GM15510 (cell line): ENCODE data around the gene PICALM.

Experiments used
- POLR2A ChIP-seq: IDR thresholded peaks from 3 replicates; pipeline ENCODE4 v1.6.1; 2011; ENCODE audit warnings: borderline replicate concordance; ENCODE audit not compliant: insufficient read length; ENCODE audit errors: extremely low read depth

The PICALM gene, protein sequence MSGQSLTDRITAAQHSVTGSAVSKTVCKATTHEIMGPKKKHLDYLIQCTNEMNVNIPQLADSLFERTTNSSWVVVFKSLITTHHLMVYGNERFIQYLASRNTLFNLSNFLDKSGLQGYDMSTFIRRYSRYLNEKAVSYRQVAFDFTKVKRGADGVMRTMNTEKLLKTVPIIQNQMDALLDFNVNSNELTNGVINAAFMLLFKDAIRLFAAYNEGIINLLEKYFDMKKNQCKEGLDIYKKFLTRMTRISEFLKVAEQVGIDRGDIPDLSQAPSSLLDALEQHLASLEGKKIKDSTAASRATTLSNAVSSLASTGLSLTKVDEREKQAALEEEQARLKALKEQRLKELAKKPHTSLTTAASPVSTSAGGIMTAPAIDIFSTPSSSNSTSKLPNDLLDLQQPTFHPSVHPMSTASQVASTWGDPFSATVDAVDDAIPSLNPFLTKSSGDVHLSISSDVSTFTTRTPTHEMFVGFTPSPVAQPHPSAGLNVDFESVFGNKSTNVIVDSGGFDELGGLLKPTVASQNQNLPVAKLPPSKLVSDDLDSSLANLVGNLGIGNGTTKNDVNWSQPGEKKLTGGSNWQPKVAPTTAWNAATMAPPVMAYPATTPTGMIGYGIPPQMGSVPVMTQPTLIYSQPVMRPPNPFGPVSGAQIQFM

DNA sequence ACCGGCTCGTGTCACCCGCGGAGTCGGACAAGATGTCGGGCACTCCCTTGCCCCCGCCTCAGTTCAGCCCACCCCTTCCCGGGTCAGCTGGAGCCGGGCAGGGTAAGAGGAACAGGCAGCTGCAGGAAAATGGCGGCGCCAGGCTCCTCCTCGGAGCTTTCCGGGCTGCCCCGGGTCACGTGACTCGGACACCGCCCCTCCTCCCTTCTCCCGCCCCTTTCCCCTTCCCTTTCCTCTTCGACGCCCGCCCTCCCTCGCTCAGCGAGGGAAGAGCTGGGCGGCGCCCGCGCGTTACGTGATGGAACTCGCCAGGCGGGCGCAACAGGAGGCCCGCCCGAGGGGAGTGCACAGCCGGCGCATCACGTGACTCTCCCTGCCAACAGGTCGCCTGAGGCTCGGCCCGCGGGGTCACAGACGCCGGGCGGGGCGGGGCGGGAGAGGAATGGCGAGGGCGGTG, at the start of gene PICALM:
TSS of gene PICALM (minus strand) at position 134 of the 457 bp plus-strand sequence. CDS start 304 bp downstream, outside the sequence.
- TF ChIP-seq POLR2A, result peak; percentile 69

DNA sequence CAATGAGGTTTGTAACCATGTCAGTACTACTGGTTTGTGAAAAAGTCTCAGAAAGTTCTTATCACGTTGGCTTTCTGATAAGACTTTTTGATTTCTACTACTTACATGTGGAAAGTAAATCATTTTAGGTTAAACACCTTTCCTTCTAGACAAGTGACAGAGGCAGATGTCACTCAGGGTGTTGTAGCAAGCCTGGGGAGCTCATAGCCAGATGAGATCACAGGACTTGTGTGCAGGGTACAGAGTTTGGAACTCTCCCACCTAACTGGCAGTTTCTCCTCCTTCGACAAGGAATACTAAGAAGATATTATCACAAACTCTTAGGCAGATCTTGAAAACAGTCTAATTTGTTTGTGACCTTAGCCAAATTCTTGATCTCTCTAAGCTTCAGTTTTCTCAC, 49.4 kb upstream of the PICALM start:
- no peak for TF ChIP-seq POLR2A

DNA sequence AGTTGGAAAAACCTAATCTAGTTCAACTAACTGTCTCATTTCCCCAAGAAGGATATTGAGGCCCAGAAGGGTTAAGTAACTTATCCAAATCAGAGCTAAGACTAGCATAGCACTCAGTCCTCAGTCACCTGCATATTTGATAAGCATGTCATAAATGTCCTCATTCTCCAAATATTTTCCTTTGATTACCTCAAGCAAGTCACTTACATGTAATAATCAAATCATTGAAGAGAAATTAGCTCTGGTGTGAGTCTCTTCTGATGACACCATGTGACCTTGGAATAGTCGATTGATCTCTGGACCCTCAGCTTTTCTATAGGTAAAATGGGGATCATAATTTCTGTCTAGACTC, 48.8 kb upstream of the PICALM start:
- TF ChIP-seq POLR2A, result no peak

DNA sequence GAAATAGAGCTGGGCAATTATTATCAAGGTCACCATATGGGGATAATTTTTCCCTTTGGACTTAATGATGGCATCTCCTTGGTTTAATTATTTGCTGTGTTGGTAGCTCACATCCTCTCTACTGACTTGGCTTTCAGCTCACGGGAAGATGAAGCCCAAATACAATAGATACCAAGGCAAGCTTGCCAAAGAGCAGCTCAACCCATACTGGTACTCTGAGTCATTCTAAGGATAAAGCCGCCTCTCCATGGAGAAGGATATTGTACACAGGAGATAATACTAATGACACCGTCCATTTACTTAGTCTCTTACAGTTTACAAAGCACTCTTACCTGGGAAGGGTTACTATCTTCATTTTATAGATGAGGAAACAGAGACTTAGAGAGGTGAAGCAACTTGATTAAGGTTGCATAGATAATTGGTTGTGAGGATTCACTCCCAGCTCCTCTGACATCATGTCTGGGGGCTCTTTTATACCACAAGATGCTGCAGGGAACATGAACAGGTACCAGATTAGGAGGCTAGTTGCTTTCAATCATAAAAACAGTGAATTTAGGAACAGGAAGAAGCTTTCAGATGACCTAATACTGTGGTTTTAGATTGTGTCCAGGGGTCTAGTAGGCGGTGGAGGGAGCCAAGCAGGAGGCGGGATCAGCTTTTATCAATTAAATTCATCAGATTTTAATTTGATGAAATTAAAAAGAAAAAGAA, 48.3 kb upstream of the PICALM start:
- no peak for TF ChIP-seq POLR2A

DNA sequence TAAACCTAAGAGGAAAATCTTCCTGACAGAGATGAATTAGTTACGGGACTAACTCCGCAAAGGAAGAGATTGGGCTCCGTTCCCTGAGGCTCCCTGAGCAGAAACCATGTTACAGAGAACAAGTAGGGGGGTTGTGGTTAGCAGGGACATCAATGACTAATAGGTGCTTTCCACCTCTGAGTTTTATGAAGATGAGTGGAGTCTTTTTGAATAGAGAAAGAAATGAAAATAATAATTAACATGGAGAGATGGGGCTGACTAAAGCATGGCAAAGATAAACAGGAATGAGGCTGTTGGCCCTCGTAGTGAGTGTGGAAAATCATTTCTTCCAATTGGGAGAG, 47.5 kb upstream of the PICALM start:
- no peak for TF ChIP-seq POLR2A

DNA sequence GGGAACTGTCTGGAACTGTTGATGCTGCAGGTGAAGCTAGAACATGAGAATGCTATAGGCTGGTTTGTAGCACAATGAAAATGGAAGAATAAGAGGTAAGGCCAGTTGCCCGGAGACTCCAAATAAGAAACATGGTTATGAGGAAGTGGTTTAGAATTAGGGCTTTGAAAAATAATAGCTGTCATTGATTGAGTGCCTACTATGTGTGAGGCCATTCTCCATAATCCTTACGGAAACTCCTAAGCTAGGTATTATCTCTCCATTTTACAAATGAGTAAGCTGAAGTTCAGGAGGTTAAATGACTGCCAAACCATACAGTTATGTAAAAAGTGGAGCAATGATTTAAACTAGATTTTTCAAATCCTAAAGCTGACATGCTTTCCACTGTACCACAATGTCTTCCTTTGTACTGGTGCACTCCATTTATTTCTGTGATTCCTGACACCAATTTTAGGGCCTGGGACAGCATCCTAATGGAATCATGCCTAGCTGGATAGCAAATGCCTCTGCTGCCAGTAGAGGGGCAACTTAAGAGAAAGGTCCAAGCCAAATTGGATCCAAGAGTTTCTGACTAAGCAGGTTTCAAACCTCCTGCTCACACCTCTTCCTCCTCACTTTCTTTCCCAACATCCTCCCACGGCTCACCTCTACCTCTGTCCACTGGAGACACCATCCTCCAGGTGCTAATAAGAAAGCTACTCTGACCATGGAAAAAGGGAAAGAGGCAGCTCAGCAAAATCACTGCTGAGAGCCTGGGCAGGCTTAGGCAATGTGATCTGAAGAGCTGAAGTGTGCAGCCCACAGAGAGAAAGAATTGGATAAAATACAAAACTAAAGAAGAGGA, 46.9 kb upstream of the PICALM start:
- TF ChIP-seq POLR2A, result no peak

DNA sequence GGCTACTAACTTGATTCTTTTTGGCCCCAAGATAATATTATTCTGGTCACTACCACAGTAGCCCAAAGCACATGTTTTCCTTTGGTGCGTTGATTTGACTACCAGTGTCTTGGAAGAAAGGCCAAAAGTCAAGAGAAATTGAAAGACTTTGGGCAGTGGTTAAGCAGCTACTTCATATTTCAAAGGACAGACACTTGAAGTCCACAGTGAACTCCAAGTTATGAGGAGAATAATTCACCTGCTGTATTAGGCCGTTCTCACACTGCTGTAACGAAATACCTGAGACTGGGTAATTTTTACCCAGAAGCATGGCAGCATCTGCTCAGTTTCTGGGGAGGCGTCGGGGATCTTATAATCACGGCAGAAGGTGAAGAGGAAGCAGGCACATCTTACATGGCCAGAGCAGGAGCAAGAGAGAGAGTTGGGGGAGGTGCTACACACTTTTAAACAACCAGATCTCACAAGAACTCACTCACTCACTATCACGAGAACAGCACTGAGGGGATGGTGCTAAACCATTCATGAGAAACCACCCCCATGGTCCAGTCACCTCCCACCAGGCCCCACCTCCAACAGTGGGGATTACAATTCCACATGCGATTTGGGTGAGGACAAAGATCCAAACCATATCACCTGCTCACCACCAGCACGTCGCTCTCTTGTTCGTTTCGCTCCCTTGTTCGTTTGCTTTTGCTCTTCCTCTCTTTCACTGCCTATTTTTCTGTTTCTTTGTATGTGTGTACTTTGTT, 40.2 kb upstream of the PICALM start:
- no peak for TF ChIP-seq POLR2A

DNA sequence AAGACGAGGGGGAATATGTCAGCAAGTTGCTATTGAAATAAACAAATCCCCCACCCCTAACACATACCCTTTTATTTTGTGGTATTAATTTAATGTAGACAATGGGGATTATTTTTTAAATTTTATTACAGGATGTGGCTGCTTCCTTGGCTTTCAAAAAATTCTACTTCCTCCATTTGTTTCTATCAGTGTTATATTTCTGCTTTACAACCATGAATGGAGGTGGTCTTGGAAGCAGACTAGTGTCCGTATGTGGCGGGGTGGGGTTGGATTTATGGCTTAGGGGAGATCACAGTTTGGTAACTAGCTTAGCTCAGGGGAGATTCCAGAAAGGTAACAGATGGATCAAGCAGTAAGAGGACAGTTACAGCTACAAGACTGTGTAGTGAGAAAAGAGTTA, 39.3 kb upstream of the PICALM start:
- no peak for TF ChIP-seq POLR2A

DNA sequence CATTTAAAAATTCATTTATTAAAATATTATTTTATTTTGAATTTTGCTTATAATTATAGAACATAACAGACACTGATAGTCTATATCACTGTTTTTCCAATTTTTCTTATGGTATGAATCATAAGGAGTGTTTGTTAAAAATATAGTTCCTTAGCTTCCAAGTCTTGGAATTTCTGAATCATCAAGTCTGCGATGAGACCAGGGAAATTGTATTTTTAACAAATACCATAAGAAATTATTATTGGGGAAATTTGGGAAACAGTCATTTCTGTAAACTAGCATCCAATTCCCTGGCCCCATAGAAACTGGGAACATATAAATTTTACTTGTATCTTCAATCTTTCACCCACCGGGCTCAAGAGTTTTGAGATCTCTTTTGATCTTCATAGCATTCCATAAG, 38.0 kb upstream of the PICALM start:
- no peak for TF ChIP-seq POLR2A

DNA sequence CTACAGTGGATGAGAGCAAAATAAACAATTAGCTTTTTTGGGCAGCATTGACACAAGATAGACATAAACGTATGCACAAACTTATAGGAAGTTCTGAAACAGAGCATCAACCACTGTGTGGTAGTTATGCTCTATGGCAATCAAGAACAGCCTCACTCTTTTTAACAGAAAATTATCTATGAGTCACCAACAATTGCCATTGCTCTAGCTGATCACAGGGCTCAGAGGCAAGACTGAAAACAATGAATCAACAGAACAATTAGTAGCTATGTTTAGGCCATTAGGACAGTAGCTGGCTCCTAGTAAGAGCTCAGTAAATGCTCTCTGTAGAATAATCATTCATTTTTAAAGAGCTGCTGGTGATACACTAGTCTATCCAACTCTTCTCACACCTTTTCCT, 34.9 kb upstream of the PICALM start:
- no peak for TF ChIP-seq POLR2A

DNA sequence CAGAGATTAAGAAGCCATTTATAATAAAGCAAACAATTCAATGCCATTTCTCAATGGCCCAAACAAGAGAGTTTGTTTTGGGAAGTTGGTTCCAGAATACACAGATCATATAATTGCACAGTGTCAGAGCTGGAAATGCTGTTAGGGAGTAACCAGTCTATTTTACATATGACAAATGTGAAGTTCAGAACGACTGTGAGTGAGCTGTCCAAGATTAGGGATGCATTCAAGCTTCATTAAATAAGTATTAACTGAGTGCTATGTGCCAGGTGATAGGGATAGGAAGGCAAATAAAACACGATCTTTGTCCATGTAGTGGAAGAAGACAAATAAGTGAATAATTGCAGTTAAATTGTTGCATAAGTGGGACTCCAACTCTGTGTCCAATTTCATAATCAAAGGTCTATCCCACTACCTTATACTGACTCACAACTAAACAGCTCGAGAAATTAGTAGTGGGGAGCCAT, 33.1 kb upstream of the PICALM start:
- TF ChIP-seq POLR2A, result no peak

DNA sequence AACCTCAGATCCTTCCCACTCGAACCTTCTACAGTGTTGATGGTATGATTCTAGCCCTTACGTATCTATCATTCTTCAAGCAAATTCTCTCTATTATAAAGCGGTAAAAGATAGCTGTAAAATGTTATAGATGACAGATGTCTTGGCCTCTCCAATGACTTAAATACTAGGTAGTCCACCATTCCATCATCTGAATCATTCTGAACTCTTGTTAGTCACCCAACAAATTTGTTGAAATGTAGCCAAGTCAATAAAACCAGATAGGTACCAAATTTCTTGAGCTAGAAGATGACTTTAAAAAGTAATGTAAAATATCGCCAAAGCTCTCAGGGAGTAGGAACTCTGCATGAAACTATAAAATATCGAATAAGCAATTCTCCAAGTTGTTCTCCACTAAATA, 32.6 kb upstream of the PICALM start:
- TF ChIP-seq POLR2A, result no peak

DNA sequence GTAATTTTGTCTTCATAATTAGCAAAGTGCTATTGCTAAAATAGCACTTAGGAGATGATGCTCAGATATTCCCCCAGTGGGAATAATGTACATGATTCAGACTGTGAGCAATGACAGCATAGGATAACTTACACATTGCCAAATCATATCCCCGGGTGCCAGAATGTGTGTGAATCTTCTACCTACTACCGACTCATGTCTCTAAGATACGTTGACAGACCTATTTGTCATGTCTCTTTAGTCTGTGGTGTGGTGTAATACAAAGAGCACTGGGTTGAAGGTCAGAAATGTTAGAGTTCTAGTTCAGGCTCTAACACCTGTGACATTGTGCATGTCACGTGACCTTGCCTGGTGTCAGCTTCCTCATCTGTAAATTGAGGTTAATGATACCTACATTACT, 31.0 kb upstream of the PICALM start:
- no peak for TF ChIP-seq POLR2A

DNA sequence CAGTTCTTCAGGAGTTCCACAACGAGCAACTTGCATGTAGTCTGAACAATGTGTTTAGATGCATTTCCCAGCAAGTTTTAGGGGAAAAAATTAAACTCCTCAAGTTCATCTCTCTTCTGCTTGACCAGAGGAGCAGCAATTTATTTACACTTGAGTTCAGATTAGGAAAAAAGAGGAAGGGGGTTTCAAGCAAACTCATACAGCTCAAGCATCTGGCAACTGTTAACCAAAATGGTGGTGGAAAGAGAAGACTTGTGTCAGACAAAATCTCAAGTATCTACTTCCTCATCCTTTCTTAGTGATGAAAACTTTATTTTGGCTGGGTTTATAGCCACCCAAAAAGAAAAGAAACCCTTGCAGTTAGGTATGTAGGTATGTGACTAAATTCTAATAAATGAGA, 29.1 kb upstream of the PICALM start:
- TF ChIP-seq POLR2A, result no peak
